ENCODE data around the gene SEMA4A.
"Not testable (repeated sequence)": the region's sequence is repeated elsewhere in the genome, so short reads cannot be mapped to it uniquely, and the experiment has no call there.

SEMA4A gene

DNA sequence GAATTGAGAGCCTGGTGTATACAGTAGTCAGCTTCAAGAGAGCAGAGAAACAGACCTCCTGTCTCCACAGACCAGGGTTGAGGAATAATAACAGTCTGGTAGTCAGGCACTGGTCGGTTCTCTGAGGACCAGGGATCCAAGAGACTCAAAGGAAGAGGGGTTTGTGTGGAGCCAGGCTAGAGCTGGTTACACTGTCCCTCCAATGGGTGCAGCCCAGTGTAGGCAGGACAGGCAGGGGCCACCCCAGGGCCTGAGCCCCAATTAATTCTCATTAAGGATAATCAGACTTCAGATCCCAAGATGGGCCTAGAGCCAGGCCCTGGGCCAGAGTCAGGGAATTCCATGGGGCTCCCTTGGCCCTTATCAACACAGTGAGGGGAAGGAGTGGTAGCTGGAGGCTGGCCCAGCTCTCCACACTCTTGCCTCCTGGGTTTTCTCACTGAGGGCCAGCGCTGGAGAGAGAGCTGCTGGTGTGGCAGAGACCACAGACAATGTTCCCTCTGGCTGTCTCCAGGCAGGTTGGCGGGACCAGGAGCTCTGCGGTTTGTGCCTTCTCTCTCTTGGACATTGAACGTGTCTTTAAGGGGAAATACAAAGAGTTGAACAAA lies 9.1 kb downstream of the SEMA4A start:
- no peak for DNase-seq

DNA sequence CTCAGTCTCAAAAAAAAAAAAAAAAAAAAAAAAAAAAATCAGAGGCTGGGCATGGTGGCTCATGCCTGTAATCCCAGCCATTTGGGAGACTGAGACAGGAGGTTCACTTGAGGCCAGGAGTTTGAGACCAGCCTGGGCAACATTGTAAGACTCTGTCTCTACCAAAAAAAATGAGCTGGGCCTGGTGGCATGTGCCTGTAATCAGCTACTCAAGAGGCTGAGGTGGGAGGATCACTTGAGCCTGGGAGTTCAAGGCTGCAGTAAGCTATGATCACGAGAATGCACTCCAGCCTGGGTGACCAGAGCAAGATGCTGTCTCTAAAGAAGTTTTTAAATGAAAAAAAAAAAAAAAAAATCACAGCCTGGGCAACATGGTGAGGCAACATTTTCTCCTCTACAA lies 10.3 kb downstream of the SEMA4A start:
- DNase-seq, result no peak

DNA sequence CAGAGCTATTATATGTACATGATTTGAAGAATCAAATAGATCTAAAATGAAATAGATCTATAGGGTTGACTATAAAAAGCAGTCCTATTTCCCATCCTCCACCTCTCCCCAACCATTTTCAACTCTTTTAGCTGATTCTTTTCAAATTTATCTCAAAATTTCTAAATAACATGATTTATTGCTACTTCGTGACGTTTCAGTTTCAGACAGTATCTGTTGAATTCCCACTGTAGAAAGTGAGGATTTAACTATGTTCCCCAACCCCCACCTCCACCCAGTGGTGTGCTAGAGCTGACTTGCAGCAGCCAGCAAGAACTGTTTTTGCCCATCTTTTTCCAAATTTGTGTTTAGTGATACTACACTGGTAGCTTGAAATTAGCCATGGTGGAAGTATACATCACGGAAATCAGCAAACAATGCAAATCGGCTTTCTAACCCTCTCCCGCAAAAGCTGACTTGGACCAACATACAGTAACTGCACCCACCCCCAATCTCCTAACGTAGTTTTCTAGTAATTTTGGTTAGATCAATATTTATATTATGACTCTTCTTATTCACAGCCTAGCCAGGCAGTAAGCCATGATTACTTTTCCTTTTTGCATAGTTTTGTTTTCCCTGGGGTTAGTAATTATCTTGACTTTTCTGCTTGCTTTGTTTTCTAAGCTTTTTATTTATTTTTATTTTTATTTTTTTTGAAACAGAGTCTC lies 10.9 kb downstream of the SEMA4A start:
- no peak for DNase-seq

DNA sequence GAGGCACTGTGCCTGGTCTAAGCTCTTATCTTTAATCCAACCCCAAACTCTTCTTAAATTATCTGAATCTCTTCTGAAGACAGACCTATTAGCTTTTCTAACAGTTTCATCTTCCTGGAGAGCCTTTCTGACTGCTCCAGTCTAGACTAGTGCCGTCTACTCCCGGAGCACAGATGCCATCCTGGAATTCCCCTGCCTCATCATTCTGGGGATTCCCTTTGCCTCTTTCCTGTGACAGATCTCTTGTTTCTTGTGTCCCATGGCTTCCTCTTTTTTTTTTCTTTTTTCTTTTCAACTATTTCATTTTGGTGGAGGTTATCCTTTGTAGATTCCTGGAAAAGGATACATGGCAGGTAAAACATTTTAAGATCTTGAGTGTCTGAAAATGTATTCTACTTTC lies 11.7 kb downstream of the SEMA4A start:
- no peak for DNase-seq

DNA sequence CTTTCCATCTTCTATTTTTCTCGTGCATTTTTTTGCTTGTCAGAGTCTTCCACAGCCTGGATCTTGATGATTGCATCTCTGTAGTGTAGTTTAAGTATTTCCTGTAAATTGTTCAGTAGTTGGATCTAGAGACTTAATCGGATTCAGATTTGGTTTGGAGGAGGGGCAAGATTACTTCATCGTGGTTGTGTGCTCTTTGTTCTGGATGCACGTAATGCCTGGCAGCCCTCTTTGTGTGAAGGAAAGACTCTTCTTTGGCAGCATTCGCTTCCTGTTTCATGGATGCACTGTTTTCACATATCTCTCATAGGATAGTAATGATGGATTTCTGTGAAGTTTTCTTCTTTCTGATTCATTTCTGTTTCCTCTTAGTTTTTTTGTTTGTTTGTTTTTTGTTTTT lies 14.2 kb downstream of the SEMA4A start:
- no peak for DNase-seq

DNA sequence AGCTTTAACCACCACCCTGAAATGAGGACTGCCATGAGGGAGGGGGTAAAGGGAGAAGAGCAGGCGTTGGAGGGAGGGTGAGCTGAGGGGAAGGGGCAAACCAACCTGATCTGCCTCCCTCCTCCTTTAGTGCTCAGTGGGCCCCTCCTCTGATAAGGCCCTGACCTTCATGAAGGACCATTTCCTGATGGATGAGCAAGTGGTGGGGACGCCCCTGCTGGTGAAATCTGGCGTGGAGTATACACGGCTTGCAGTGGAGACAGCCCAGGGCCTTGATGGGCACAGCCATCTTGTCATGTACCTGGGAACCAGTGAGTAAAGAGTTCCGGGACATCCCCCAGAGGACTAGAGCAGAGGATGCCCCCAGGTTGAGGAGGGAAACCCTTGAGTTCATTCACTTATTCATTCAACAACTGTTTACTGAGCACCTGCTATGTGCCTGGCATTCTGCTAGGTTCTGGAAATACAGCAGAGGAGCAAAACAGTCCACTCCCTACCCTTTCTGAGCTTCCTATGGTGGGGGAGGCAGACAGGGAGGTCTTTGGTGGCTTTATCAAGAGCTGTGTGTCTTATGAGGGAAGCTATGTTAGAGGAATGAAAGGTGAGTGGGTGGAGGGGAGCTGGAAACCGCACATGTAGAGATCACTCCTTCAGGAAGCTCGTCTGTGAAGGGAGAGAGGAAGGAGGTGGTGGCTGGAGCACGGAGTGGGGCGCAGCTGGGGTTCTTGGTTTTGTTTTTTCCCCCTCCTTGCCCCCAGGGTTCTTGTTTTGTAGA lies 19.5 kb downstream of the SEMA4A start:
- DNase-seq, result no peak

DNA sequence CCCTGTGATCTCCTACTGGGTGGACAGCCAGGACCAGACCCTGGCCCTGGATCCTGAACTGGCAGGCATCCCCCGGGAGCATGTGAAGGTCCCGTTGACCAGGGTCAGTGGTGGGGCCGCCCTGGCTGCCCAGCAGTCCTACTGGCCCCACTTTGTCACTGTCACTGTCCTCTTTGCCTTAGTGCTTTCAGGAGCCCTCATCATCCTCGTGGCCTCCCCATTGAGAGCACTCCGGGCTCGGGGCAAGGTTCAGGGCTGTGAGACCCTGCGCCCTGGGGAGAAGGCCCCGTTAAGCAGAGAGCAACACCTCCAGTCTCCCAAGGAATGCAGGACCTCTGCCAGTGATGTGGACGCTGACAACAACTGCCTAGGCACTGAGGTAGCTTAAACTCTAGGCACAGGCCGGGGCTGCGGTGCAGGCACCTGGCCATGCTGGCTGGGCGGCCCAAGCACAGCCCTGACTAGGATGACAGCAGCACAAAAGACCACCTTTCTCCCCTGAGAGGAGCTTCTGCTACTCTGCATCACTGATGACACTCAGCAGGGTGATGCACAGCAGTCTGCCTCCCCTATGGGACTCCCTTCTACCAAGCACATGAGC lies 23.3 kb downstream of the SEMA4A start:
- no peak for DNase-seq

DNA sequence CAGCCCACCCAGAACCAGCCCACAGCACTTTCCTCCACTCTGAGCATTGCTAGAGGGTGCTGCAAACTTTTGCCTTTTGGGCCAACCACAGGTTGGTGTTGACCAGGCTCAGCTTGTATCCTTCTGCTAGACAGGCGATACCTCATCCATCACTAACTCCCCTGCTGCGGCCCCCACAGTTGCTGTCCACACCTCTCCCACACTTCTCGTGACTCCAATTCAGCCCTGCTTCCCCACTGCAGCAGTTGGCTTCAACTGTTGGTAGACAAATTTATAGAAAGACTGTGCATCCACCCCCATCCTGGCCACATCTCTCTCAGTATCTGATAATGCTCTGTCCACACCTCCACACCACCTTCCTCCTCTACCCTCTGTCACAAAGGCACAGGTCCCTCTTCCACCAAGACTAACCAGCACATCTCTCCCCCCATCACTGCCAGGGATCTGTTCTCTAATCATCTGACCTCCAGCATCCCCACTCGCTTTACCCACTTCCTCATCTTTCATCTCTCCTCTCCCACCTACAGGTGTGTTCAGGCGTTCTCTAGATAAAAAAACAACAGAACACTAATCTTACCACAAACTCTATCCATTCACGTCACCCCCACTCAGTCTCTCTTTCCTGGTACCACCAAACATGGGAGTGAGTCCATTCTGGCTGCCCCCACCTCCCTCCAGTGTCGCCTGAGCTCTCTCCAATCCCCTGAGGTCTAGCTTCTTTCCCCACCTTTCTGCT lies 24.7 kb downstream of the SEMA4A start:
- no peak for DNase-seq

DNA sequence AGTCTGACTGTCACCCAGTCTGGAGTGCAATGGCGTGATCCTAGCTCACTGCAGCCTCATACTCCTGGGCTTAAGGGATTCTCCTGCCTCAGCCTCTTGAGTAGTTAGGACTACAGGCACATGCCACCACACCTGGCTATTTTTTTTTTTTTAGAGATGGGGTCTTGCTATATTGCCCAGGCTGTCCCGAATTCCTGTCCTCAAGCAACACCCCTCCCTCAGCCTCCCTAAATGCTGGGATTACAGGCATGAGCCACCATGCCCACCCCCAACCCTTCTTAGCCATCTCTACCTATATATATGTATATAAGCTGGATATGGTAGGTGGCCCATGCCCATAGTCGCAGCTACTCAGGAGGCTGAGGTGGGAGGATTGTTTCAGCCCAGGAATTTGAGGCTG lies 27.1 kb downstream of the SEMA4A start:
- no peak for DNase-seq

DNA sequence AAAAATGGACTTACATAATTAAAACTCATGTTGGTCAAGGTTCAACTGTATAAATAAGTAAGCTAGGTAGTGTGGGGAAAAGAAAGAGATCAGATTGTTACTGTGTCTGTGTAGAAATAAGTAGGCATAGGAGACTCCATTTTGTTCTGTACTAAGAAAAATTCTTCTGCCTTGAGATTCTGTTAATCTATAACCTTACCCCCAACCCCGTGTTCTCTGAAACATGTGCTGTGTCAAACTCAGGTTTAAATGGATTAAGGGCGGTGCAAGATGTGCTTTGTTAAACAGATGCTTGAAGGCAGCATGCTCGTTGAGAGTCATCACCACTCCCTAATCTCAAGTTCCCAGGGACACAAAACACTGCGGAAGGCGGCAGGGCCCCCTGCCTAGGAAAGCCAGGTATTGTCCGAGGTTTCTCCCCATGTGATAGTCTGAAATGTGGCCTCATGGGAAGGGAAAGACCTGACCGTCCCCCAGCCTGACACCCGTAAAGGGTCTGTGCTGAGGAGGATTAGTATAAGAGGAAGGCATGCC lies 28.1 kb downstream of the SEMA4A start:
- not testable (repeated sequence) for DNase-seq

DNA sequence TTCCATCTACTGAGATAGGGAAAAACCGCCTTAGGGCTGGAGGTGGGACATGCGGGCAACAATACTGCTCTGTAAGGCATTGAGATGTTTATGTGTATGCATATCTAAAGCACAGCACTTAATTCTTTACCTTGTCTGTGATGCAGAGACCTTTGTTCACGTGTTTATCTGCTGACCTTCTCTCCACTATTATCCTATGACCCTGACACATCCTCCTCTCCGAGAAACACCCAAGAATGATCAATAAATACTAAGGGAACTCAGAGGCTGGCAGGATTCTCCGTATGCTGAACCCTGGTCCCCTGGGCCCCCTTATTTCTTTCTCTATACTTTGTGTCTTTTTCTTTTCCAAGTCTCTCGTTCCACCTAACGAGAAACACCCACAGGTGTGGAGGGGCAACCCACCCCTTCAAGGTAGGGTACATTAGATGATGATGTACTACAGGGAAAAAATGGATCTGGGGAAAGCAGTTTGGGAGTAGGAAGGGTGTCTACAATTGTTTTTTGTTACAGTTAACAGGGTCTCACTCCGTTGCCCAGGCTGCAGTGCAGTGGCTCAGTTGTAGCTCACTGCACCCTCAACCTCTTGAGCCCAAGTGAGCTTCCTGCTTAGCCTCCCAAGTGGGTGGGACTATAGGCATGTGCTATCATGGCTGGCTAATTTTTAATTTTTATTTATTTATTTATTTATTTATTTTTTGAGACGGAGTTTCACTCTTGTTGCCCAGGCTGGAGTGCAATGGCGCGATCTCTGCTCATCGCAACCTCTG lies 28.8 kb downstream of the SEMA4A start:
- not testable (repeated sequence) for DNase-seq

DNA sequence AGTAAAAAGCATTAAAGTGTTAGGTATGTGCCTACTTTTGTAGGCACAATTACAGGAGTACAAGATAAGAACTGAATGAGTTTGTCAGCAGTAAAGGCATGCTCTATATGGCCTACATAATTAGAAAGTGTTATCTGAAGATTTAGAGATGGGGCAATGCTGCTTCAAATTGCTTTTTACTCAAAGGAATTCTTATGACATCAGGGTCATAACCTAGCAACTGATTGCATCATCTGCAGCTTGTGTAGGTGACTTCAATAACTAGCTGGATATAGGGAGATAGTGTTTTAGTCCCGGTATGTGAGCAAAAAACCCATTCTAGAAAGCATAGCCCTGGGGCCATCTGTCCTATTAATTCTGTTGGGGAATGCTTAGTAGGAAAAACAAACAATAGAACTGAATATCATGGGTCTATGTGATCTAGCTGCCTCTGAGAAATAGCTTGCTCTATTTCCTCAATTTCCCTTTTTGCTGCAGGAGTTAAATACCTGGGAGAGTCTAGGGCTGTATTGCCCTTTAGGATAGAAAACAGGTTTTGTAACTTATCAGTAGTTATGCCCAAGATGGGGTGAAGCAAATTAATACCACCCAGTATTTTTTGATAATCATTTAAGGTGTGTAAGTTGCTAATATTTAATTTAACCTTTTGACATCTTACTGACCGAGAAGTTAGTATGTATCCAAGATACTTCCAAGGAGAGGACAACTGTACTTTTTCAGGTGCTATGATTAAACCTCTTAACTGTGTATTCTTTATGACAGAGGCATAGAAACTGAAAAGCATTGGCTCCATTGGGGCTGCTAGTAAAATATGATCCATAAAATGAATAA lies 33.2 kb downstream of the SEMA4A start:
- not testable (repeated sequence) for DNase-seq

DNA sequence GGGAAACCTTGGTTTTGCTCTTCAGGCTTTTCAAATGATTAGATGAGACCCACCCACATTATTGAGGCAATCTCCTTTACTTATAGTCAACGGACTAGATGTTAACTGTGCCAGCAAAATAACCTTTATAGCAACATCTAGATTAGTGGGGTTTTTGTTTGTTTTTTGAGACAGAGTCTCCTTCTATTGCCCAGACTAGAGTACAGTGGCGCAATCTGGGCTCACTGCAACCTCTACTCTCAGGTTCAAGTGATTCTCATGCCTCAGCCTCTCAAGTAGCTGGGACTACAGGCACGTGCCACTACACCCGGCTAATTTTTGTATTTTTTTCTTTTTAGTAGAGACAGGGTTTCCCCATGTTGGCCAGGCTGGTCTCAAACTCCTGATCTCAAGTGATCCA lies 36.9 kb downstream of the SEMA4A start:
- DNase-seq, result not testable (repeated sequence)

DNA sequence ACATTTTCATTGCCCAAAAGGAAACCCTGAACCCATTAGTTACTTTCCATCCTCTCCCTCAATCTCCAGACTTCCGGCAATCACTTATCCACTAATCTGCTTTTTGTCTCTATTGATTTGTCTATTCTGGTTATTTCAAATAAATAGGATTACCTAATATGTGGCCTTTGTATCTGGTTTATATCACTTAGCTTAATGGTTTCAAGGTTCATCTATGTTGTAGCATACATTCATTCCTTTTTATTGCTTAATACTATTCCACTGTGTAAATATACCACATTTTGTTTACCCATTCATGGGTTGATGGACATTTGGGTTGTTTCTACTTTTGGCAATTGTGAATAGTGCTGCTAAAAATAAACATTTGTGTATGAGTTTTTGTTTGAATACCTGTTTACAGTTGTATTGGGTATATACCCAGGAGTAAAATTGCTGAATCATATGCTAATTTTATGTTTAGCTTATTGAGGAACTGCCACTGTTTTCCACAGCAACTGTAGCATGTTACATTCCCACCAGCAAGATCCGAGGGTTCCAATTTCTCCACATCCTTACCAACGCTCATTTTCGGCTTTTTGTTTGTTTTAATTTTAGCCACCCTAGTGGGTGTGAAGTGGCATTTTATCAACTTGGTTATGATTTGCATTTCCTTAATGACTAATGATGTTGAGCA lies 38.0 kb downstream of the SEMA4A start:
- DNase-seq, result no peak

DNA sequence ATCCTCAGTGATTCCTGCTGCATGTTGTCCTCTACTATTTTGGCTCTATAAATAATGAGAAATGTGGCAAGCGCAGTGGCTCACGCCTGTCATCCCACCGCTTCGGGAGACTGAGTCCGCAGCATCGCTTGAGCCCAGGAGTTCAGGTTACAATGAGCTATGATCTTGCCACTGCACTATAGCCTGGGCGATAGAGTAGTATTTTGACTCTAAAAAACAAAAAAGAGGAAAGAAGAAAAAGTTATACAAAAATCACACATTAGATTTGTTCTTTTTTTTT lies 39.8 kb downstream of the SEMA4A start:
- no peak for DNase-seq

DNA sequence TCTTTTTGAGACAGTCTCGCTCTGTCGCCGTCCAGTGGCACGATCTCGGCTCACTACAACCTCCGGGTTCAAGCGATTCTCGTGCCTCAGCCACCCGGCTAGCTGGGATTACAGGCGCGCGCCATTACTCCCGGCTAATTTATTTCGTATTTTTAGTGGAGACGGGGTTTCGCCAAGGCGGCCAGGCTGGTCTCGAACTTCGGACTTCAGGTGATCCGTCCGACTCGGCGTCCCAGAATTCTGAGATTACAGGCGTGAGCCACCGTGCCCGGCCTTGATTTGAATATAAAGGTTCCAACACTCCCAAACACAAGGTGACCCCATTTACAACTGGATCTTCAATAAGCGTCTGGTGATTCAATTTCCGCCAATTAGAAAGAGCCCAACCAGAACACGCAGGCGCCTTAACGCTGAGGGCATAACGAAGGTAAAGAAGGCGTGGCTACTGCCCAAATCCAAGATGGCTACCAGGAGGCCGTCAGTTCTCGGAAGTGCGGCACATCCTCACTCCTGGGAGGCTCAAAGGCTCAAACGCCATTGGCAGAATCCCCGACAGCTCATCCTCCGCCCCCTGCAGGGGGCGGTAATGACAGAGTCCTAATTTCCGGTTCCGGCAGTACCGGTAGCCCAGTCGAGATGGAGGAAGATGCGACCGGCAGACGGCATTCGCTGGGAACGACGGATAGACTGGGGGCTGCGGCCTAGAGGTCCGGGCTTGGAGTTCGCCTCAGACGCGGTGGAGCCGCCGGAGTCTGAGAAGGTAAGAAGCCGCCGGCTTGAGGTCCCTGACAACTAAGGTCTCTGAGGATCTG lies 40.3 kb downstream of the SEMA4A start, which contains the start of gene SLC25A44:
Gene SLC25A44 (plus strand): TSS at position 617 of the 812 bp plus-strand sequence. CDS start 5,744 bp downstream, outside the sequence.
- peak; percentile 97 for DNase-seq

DNA sequence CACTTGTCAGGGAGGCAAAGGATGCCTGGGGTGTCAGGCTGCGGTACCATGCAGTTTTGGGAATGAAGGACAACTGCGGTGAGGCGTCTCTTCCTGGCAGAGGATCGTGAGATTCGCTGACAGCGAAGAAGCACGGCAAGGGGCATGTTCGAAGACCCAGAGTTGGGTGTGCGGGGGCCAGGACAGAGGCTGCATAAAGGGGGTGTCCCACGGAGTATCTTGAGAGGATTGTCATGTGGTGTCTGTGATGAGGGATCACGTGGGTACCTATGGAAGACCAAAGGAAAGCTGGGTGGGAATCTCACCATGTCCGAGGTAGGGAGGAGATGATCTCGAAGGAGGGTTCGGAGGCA lies 40.9 kb downstream of the SEMA4A start:
- no peak for DNase-seq

DNA sequence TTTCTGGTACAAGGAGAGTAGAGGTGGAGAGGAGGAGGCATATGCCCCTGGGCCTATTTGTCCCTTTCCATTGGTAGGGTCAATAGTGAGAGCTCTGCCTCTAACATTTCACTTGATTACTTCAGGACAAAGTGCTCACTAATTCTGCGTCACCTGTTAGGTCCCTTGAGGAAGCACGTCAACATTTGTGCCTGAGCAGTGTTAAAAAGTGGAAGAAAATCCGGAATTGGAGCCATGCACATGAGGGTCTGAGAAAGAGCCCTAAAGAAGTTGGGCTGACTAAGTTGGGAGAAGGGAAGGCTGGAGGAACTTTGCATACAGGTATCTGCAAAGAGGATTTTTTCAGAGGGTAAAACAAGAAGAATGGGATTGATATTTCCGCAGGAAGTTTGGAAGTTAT lies 42.5 kb downstream of the SEMA4A start:
- no peak for DNase-seq

DNA sequence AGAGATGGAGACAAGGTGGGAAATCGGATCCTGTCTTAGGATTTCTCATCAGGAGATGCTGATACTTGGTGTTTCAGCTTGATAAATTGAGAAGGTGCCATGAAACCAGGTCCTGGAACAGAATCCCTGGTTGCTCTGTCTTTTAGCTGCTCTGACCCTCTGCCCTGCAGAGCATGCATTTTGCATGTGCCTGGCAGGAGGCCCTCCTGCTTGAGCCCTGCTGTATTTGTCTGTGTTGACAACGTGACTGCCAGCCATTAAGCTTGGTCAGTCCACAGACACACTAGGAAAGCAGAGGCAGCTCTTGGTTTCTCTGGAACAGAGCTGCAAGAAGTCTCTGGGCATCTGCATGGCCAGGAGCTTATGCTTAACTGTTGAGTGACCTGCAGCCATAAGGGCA lies 43.1 kb downstream of the SEMA4A start:
- DNase-seq, result no peak

Measured in stimulated activated CD4-positive, alpha-beta T cell treated with anti-CD3 and anti-CD28 coated beads, Interleukin-4, amount 100 ng/mL, for 24 hours (primary cell).